GM12878 (cell line): ENCODE data around the gene TMEM120B. TPM values are rescaled to one million over a fixed set of nuclear protein-coding genes. Genes with fewer than 3 reads are reported as not detected.

ENCODE experiments used
- ATAC-seq: fragments of 200-7000 bp; cut with Tn5 transposase; 3 replicates; pipeline ENCODE4 v1.9.1; 2020; ENCODE audit warnings: mild to moderate bottlenecking, moderate library complexity
- BruUV-seq: library from RNA; stranded (reverse); fragments of 400-500 nt; replicated peaks from 2 replicates; lab custom pipeline; 2021; lab: Mats Ljungman, UMichigan
- CTCF ChIA-PET: fragments of 300-600 bp; sonication (Branson Sonifier 250); formaldehyde crosslinking; extraction: SDS; loops from one replicate; lab custom pipeline; 2021; ENCODE audit warnings: inconsistent platforms; lab: Yijun Ruan, JAX
- POLR2A ChIA-PET: fragments of 350-600 bp; formaldehyde crosslinking; extraction: SDS; loops from one replicate; lab custom pipeline; 2021; ENCODE audit warnings: inconsistent platforms; lab: Charles Lee
- RAD21 ChIA-PET: fragments of 300-600 bp; sonication (Branson Sonifier 250); formaldehyde crosslinking; loops from one replicate; lab custom pipeline; 2023; ENCODE audit warnings: antibody characterized with exemption; ENCODE audit not compliant: unreplicated experiment; lab: Charles Lee
- SMC1A ChIA-PET: fragments of 300-600 bp; sonication (Branson Sonifier 250); formaldehyde crosslinking; loops from one replicate; lab custom pipeline; 2023; ENCODE audit not compliant: unreplicated experiment, uncharacterized antibody; lab: Charles Lee
- DNase-seq: peaks from one replicate; pipeline ENCODE4 v3.0.0-alpha.2; 2011; ENCODE audit warnings: low read depth, low spot score
- FAIRE-seq: peaks from 3 replicates; lab custom pipeline; 2011; peaks lifted over from hg19 to GRCh38; lab: Jason Lieb, UNC
- H2AFZ ChIP-seq: 2 replicates; pipeline ENCODE4 v1.6.0; 2011; ENCODE audit warnings: low read depth, low read length, control low read depth; ENCODE audit not compliant: control insufficient read depth
- H3K27ac ChIP-seq: 2 replicates; pipeline ENCODE4 v1.5.1; 2011; ENCODE audit warnings: control low read depth; ENCODE audit not compliant: control insufficient read depth, insufficient read depth
- H3K27me3 ChIP-seq, 2 experiments: replicated peaks in 1 of 2; 2 replicates each; pipeline versions ENCODE4 v1.6.0 to v1.6.1; 2011; ENCODE audit warnings: low read length in 1 of 2; ENCODE audit not compliant: control insufficient read depth in 2 of 2, insufficient read depth in 2 of 2
- H3K36me3 ChIP-seq, 2 experiments: 2 replicates each; pipeline ENCODE4 v1.5.1; 2011; ENCODE audit warnings: low read length in 1 of 2; ENCODE audit not compliant: control insufficient read depth in 2 of 2, insufficient read depth in 2 of 2
- H3K4me1 ChIP-seq: 2 replicates; pipeline ENCODE4 v1.6.1; 2011; ENCODE audit warnings: mild to moderate bottlenecking, low read length, moderate library complexity, mixed read lengths; ENCODE audit not compliant: control insufficient read depth, insufficient read depth
- H3K4me2 ChIP-seq: 2 replicates; pipeline ENCODE4 v1.6.0; 2011; ENCODE audit warnings: control low read depth; ENCODE audit not compliant: control insufficient read depth, insufficient read depth
- H3K4me3 ChIP-seq: fragments of 200-600 bp; sonication (generic); 2 replicates; pipeline ENCODE4 v1.5.1; 2016
- H3K79me2 ChIP-seq: 2 replicates; pipeline ENCODE4 v1.6.0; 2011; ENCODE audit warnings: low read length; ENCODE audit not compliant: control insufficient read depth, insufficient read depth
- H3K9ac ChIP-seq: 2 replicates; pipeline ENCODE4 v1.8.0; 2011; ENCODE audit warnings: low read length, control low read depth, mixed read lengths; ENCODE audit not compliant: control insufficient read depth, insufficient read depth
- H3K9me3 ChIP-seq: replicated peaks from 3 replicates; pipeline ENCODE4 v1.5.1; 2011; ENCODE audit warnings: mild to moderate bottlenecking, low read length; ENCODE audit not compliant: control insufficient read depth, insufficient read depth
- H4K20me1 ChIP-seq: 2 replicates; pipeline ENCODE4 v1.6.0; 2011; ENCODE audit not compliant: control insufficient read depth, insufficient read depth
- CBX5 ChIP-seq: sonication (generic); IDR thresholded peaks from 2 replicates; pipeline ENCODE4 v1.6.1; 2016; ENCODE audit warnings: low read depth, moderate library complexity, mild to moderate bottlenecking, inconsistent platforms
- ESRRA ChIP-seq: IDR thresholded peaks from 2 replicates; pipeline ENCODE4 v1.6.1; 2012; ENCODE audit warnings: mild to moderate bottlenecking, low read length, improper control_type of control experiment
- NFIC ChIP-seq: IDR thresholded peaks from 2 replicates; pipeline ENCODE4 v1.6.1; 2012; ENCODE audit warnings: low read depth, mild to moderate bottlenecking, inconsistent platforms, low read length, moderate library complexity
- SP1 ChIP-seq: IDR thresholded peaks from one replicate; pipeline ENCODE4 v1.6.1; 2011; ENCODE audit warnings: low read depth, low read length
- TCF7 ChIP-seq: IDR thresholded peaks from 2 replicates; pipeline ENCODE4 v1.6.1; 2014; ENCODE audit warnings: antibody characterized with exemption, borderline replicate concordance
- WGBS: methylation state at CpG from one replicate; pipeline ENCODE4 v1.1.6; 2016; ENCODE audit warnings: low lambda C conversion rate; ENCODE audit not compliant: insufficient replicate concordance, insufficient coverage; ENCODE audit errors: missing lambda C conversion rate; 5-methylcytosine and 5-hydroxymethylcytosine counted together
- in situ Hi-C: fragments of 300-500 bp; cut with MboI; formaldehyde crosslinking; loops from 9 replicates; pipeline ENCODE4 v1.14.3; 2018; ENCODE audit warnings: mixed read lengths
- intact Hi-C: fragments of 100-400 bp; cut with micrococcal nuclease; formaldehyde crosslinking; loops from one replicate; pipeline ENCODE4 v1.14.2; 2022; ENCODE audit not compliant: unreplicated experiment
- polyA plus RNA-seq, 11 experiments: library from polyadenylated mRNA; depleted of rRNA in 4 of 11; unstranded in 6 of 11; stranded (reverse) in 5 of 11; fragments of >200 nt; fragmentation: Nextera tagmentation in 4 of 11; fragmentation: Illumina TruSeq in 1 of 11; extraction: Ambion mirVana in 4 of 11; extraction: Trizol in 1 of 11; gene quantifications; 1 replicate in 1 of 11; 2 replicates in 10 of 11; pipeline versions ENCODE4 v1.2.1 to v1.2.3, GENCODE V29; 2011 to 2016; ENCODE audit warnings: inconsistent platforms in 2 of 11, missing spikeins in 2 of 11, low read depth in 1 of 11
- total RNA-seq, 4 experiments: library from RNA; depleted of rRNA in 3 of 4; stranded (reverse); fragments of >200 nt in 3 of 4; fragmentation: Illumina TruSeq in 1 of 4; extraction: Trizol in 1 of 4; gene quantifications; 2 replicates each; pipeline versions ENCODE4 v1.2.1 to v1.2.3, GENCODE V29; 2013 to 2021

TMEM120B gene
- total and polyA plus RNA-seq, 10 of the 15 experiments (the other 5 are each of a cell fraction or from before 2014, with no cell fraction given) = 4.0 to 26.2 (median 9.2) TPM

DNA sequence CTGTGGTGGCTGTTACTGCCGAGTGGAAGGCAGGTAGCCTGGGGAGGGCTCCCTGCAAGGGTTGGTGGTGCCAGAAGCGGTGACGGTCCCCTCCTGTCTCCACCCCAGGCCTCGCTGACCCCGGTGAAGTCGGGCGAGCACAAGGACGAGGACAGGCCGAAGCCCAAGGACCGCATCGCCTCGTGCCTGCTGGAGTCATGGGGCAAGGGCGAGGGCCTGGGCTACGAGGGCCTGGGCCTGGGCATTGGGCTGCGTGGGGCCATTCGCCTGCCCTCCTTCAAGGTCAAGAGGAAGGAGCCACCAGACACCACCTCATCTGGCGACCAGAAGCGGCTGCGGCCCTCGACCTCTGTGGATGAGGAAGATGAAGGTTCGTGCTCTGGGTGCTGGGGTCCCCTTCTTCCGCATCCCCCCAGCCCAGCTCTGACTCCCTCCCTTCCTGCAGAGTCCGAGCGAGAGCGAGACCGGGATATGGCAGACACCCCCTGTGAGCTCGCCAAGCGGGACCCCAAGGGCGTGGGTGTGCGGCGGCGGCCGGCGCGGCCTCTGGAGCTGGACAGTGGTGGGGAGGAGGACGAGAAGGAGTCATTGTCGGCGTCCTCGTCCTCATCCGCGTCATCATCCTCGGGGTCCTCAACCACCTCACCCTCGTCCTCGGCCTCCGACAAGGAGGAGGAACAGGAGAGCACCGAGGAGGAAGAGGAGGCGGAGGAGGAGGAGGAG is 104.5 kb downstream of the TMEM120B start (continued):
- no peak for TF ChIP-seq NFIC

DNA sequence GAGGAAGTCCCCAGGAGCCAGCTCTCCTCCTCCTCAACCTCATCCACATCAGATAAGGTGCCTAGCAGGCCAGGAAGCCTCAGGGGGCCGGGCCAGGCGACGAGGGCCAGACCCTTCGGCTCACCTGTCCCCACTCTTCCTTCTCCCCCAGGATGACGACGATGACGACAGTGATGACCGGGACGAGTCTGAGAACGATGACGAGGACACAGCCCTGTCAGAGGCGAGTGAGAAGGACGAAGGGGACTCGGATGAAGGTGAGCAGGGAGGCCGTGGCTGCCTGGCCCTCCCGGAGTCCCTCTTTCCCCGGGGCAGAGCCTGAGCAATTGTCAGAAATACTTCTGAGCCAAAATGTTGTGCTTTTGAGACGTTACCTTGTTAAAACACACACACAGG is 105.1 kb downstream of the TMEM120B start:
- DNase-seq = no peak
- RAD21 ChIA-PET = no interaction called here
- Histone ChIP-seq H4K20me1 (peaks cover 3% of the 10 kb centered on the region; the same call in 1 of the 2 replicates), H3K9me3 (no peaks in the 10 kb centered on the region), H3K79me2 (peaks cover 12% of the 10 kb centered on the region), H3K9ac (no peak overlapping the region)
- CTCF ChIA-PET = no interaction called here
- TF ChIP-seq SP1 = no peak
- no peak for TF ChIP-seq TCF7
- no peak for TF ChIP-seq ESRRA
- TF ChIP-seq CBX5 = no peak
- TF ChIP-seq, all 136 proteins: peak for 0
- no TSS peak for BruUV-seq
- Histone ChIP-seq H3K4me3 (no peak overlapping the region), H3K4me2 (no peak overlapping the region), H3K36me3 (peaks cover 25 to 26% of the 10 kb centered on the region in 2 experiments; a peak in 3 of 4 replicates), H2AFZ (no peak overlapping the region), H3K4me1 (no peaks in the 10 kb centered on the region), H3K27me3 (no peaks in the 10 kb centered on the region), H3K27ac (no peak overlapping the region)
- ChIA-PET POLR2A (interaction anchor here (0.6 kb wide), 1 partner anchor 25 kb away, joined by 7 read pairs; no protein-coding TSS in a partner anchor), SMC1A (no interaction called here)
- in situ Hi-C loops = no loop called here
- 97% methylated on average over 14 of the region's 18 CpGs for WGBS
- FAIRE-seq (no peak), ATAC-seq (no peak)
- intact Hi-C loops = no loop called here
